IMR-90 (cell line): Measurements from ENCODE around the gene CCER1. TPM values are rescaled to one million over a fixed set of nuclear protein-coding genes. Genes with fewer than 3 reads are reported as not detected.

Experiments
- ATAC-seq: fragments of 200-7000 bp; cut with Tn5 transposase; 2 replicates; pipeline ENCODE4 v1.9.1; 2020; ENCODE audit warnings: low read depth, mild to moderate bottlenecking, moderate library complexity
- BruUV-seq: library from RNA; stranded (reverse); fragments of 400-500 nt; replicated peaks from 2 replicates; lab custom pipeline; 2021; lab: Mats Ljungman, UMichigan
- CTCF ChIA-PET: fragments of 300-600 bp; formaldehyde crosslinking; extraction: SDS; loops from one replicate; lab custom pipeline; 2021; ENCODE audit warnings: antibody characterized with exemption; lab: Yijun Ruan, JAX
- POLR2A ChIA-PET: fragments of 300-600 bp; sonication (Branson Sonifier 250); formaldehyde crosslinking; loops from one replicate; lab custom pipeline; 2022; ENCODE audit warnings: antibody characterized with exemption; ENCODE audit not compliant: unreplicated experiment; lab: Charles Lee
- DNase-seq: peaks from one replicate; pipeline ENCODE4 v3.0.0; 2013
- H2AFZ ChIP-seq: replicated peaks from 2 replicates; pipeline ENCODE3; 2013; ENCODE audit warnings: low read length, mild to moderate bottlenecking; ENCODE audit not compliant: poor library complexity
- H2AK5ac ChIP-seq: 2 replicates; pipeline ENCODE4 v1.6.1; 2013; ENCODE audit warnings: low read depth, low read length, inconsistent platforms
- H2AK9ac ChIP-seq: replicated peaks from 2 replicates; pipeline ENCODE3; 2013; ENCODE audit warnings: mild to moderate bottlenecking, low read depth, low read length, moderate library complexity; ENCODE audit not compliant: poor library complexity
- H2BK120ac ChIP-seq: 2 replicates; pipeline ENCODE4 v1.6.1; 2013; ENCODE audit warnings: low read depth, low read length, inconsistent platforms
- H2BK15ac ChIP-seq: 3 replicates; pipeline ENCODE4 v1.6.1; 2013; ENCODE audit warnings: low read depth, low read length, inconsistent platforms
- H2BK20ac ChIP-seq: 2 replicates; pipeline ENCODE4 v1.6.1; 2013; ENCODE audit warnings: low read depth, mild to moderate bottlenecking, inconsistent platforms, low read length, moderate library complexity
- H2BK5ac ChIP-seq: 2 replicates; pipeline ENCODE4 v1.6.1; 2013; ENCODE audit warnings: mild to moderate bottlenecking, low read depth, low read length, inconsistent platforms; ENCODE audit not compliant: poor library complexity, severe bottlenecking
- H3K14ac ChIP-seq: replicated peaks from 2 replicates; pipeline ENCODE4 v1.6.1; 2013; ENCODE audit warnings: low read depth, low read length, inconsistent platforms
- H3K18ac ChIP-seq: 2 replicates; pipeline ENCODE4 v1.6.1; 2013; ENCODE audit warnings: low read depth, low read length, control low read depth
- H3K23ac ChIP-seq: 2 replicates; pipeline ENCODE4 v1.6.1; 2013; ENCODE audit warnings: low read depth, low read length, inconsistent platforms
- H3K27ac ChIP-seq: 2 replicates; pipeline ENCODE4 v1.5.1; 2013; ENCODE audit warnings: mild to moderate bottlenecking, control low read depth, low read length; ENCODE audit not compliant: insufficient read depth
- H3K27me3 ChIP-seq: 2 replicates; pipeline ENCODE4 v1.6.1; 2013; ENCODE audit warnings: low read length; ENCODE audit not compliant: control insufficient read depth, insufficient read depth
- H3K36me3 ChIP-seq: 2 replicates; pipeline ENCODE4 v1.6.1; 2013; ENCODE audit warnings: low read length, mixed read lengths; ENCODE audit not compliant: control insufficient read depth, insufficient read depth
- H3K4ac ChIP-seq: 2 replicates; pipeline ENCODE4 v1.6.1; 2013; ENCODE audit warnings: low read depth, low read length, inconsistent platforms
- H3K4me1 ChIP-seq: 2 replicates; pipeline ENCODE4 v1.6.1; 2013; ENCODE audit warnings: low read length, mixed read lengths; ENCODE audit not compliant: control insufficient read depth, insufficient read depth
- H3K4me2 ChIP-seq: 2 replicates; pipeline ENCODE4 v1.6.1; 2013; ENCODE audit warnings: low read depth, mild to moderate bottlenecking, control low read depth, low read length, moderate library complexity
- H3K4me3 ChIP-seq: 2 replicates; pipeline ENCODE4 v1.5.1; 2013; ENCODE audit warnings: low read depth, mild to moderate bottlenecking, control low read depth, low read length, moderate library complexity; ENCODE audit not compliant: insufficient read depth
- H3K56ac ChIP-seq: 2 replicates; pipeline ENCODE4 v1.6.1; 2013; ENCODE audit warnings: low read length, inconsistent platforms; ENCODE audit not compliant: insufficient read depth; ENCODE audit errors: extremely low read depth
- H3K79me1 ChIP-seq, 2 experiments: 2 replicates each; pipeline ENCODE4 v1.6.1; 2013; ENCODE audit warnings: low read length in 2 of 2, inconsistent platforms in 1 of 2, low read depth in 1 of 2
- H3K9ac ChIP-seq: 2 replicates; pipeline ENCODE4 v1.6.1; 2013; ENCODE audit warnings: low read depth, low read length, control low read depth
- H3K9me1 ChIP-seq: 2 replicates; pipeline ENCODE4 v1.6.1; 2013; ENCODE audit warnings: low read length, inconsistent platforms; ENCODE audit not compliant: insufficient read depth
- H3K9me3 ChIP-seq: 2 replicates; pipeline ENCODE4 v1.6.1; 2013; ENCODE audit warnings: low read length; ENCODE audit not compliant: control insufficient read depth, insufficient read depth
- H4K20me1 ChIP-seq: 2 replicates; pipeline ENCODE4 v1.6.1; 2013; ENCODE audit warnings: low read length, inconsistent platforms; ENCODE audit not compliant: insufficient read depth
- H4K5ac ChIP-seq: 2 replicates; pipeline ENCODE4 v1.6.1; 2013; ENCODE audit warnings: mild to moderate bottlenecking, low read depth, low read length, control low read depth
- H4K8ac ChIP-seq, 2 experiments: 2 replicates each; pipeline ENCODE4 v1.6.1; 2013; ENCODE audit warnings: low read depth in 2 of 2, low read length in 2 of 2, control low read depth in 1 of 2, inconsistent platforms in 1 of 2
- H4K91ac ChIP-seq: 2 replicates; pipeline ENCODE4 v1.6.1; 2013; ENCODE audit warnings: low read depth, low read length, inconsistent platforms; ENCODE audit not compliant: insufficient read depth
- RAD21 ChIP-seq: IDR thresholded peaks from 2 replicates; pipeline ENCODE4 v1.6.1; 2012; ENCODE audit warnings: low read length, improper control_type of control experiment
- SMC3 ChIP-seq: fragments of 150-350 bp; IDR thresholded peaks from 2 replicates; pipeline ENCODE4 v1.6.1; 2016; ENCODE audit warnings: low read depth, mild to moderate bottlenecking, antibody characterized with exemption, low read length, moderate library complexity
- WGBS, 2 experiments: methylation state at CpG; one replicate each; pipeline versions ENCODE4 v1.1.5 to v1.1.7; 2013; ENCODE audit warnings: missing lambda C conversion rate in 2 of 2; ENCODE audit not compliant: insufficient read length in 1 of 2; ENCODE audit errors: extremely low coverage in 2 of 2; 5-methylcytosine and 5-hydroxymethylcytosine counted together
- dilution Hi-C: fragments of 300-500 bp; cut with HindIII; formaldehyde crosslinking; loops from one replicate; pipeline ENCODE4 v1.14.3; 2018; ENCODE audit warnings: low sequenced_read_pairs; ENCODE audit not compliant: unreplicated experiment
- in situ Hi-C: fragments of 300-500 bp; cut with MboI; formaldehyde crosslinking; loops from 3 replicates; pipeline ENCODE4 v1.14.3; 2019; ENCODE audit warnings: low sequenced_read_pairs, inconsistent platforms, mixed read lengths
- intact Hi-C: fragments of 100-400 bp; cut with micrococcal nuclease; formaldehyde crosslinking; loops from 2 replicates; pipeline ENCODE4 v1.10.0; 2022
- polyA plus RNA-seq, 3 experiments: library from polyadenylated mRNA; depleted of rRNA; stranded (reverse); fragments of >200 nt; gene quantifications; 2 replicates each; pipeline ENCODE4 v1.2.3, GENCODE V29; 2012; ENCODE audit warnings: low replicate concordance in 1 of 3
- total RNA-seq: library from RNA; depleted of rRNA; stranded (reverse); fragments of >200 nt; gene quantifications from 2 replicates; pipeline ENCODE4 v1.2.3, GENCODE V29; 2012
- TF ChIP-seq, protein P1 (sequence below): conservative IDR thresholded peaks from 2 replicates; pipeline ENCODE4 v1.5.1; 2012; ENCODE audit warnings: mild to moderate bottlenecking, low read depth, low read length, improper control_type of control experiment
- TF ChIP-seq, protein P2 (sequence below): fragments of 150-350 bp; IDR thresholded peaks from 2 replicates; pipeline ENCODE4 v1.6.1; 2017; ENCODE audit warnings: mild to moderate bottlenecking, antibody characterized with exemption, low read length, low read depth

Gene CCER1
- total and polyA plus RNA-seq, 2 of the 4 experiments (the other 2 are of a cell fraction) = not detected

GRCh38 chr12:90959032-90959431 is 4.1 kb upstream of the CCER1 start:
- intact Hi-C loops = loop anchor here (1.0 kb wide), 1 partner anchor 396 kb away; no protein-coding TSS in a partner anchor
- Histone ChIP-seq H2BK120ac (no peak overlapping the region), H3K4me2 (no peak overlapping the region), H3K23ac (no peak overlapping the region), H2AFZ (no peak overlapping the region), H3K56ac (no peak overlapping the region), H4K8ac (no peak overlapping the region), H2AK5ac (no peak overlapping the region), H4K20me1 (no peaks in the 10 kb centered on the region), H3K4me3 (no peak overlapping the region), H2AK9ac (no peak overlapping the region), H2BK15ac (no peak overlapping the region), H3K27ac (no peak overlapping the region), H3K9me1 (no peaks in the 10 kb centered on the region), H4K5ac (no peak overlapping the region), H4K91ac (no peak overlapping the region), H2BK20ac (no peak overlapping the region), H3K27me3 (no peaks in the 10 kb centered on the region), H3K9me3 (no peaks in the 10 kb centered on the region), H3K4ac (no peak overlapping the region), H3K36me3 (no peaks in the 10 kb centered on the region), H3K79me1 (no peaks in the 10 kb centered on the region), H2BK5ac (no peak overlapping the region), H3K14ac (no peak overlapping the region), H3K4me1 (no peaks in the 10 kb centered on the region), H3K18ac (no peak overlapping the region), H3K9ac (no peak overlapping the region)
- in situ Hi-C loops = loop anchor here (25.0 kb wide), 1 partner anchor 1678 kb away; no protein-coding TSS in a partner anchor
- peak; percentile 31 for DNase-seq
- POLR2A ChIA-PET = interaction anchor here (0.8 to 1.0 kb wide), 3 partner anchors 10 to 217 kb away, joined by 3 to 5 read pairs (median 3); no protein-coding TSS in a partner anchor
- no CpG with 5 or more reads among the region's 4 CpGs for WGBS, 2 experiments
- peak; percentile 34 for TF ChIP-seq RAD21
- TF ChIP-seq, protein P1, sequence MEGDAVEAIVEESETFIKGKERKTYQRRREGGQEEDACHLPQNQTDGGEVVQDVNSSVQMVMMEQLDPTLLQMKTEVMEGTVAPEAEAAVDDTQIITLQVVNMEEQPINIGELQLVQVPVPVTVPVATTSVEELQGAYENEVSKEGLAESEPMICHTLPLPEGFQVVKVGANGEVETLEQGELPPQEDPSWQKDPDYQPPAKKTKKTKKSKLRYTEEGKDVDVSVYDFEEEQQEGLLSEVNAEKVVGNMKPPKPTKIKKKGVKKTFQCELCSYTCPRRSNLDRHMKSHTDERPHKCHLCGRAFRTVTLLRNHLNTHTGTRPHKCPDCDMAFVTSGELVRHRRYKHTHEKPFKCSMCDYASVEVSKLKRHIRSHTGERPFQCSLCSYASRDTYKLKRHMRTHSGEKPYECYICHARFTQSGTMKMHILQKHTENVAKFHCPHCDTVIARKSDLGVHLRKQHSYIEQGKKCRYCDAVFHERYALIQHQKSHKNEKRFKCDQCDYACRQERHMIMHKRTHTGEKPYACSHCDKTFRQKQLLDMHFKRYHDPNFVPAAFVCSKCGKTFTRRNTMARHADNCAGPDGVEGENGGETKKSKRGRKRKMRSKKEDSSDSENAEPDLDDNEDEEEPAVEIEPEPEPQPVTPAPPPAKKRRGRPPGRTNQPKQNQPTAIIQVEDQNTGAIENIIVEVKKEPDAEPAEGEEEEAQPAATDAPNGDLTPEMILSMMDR = peak; percentile 46; the same call in 1 of the 2 replicates
- peak; percentile 19; the same call in 1 of the 2 replicates for TF ChIP-seq SMC3
- TF ChIP-seq, protein P2, sequence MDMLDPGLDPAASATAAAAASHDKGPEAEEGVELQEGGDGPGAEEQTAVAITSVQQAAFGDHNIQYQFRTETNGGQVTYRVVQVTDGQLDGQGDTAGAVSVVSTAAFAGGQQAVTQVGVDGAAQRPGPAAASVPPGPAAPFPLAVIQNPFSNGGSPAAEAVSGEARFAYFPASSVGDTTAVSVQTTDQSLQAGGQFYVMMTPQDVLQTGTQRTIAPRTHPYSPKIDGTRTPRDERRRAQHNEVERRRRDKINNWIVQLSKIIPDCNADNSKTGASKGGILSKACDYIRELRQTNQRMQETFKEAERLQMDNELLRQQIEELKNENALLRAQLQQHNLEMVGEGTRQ = no peak
- peak; percentile 57 for ATAC-seq
- BruUV-seq = no TSS peak
- dilution Hi-C loops = no loop called here
- CTCF ChIA-PET = interaction anchor here (1.0 to 1.6 kb wide), 4 partner anchors 10 to 223 kb away, joined by 4 to 9 read pairs (median 6); no protein-coding TSS in a partner anchor
